Measurements from ENCODE around the gene MN1.

MN1 gene

DNA sequence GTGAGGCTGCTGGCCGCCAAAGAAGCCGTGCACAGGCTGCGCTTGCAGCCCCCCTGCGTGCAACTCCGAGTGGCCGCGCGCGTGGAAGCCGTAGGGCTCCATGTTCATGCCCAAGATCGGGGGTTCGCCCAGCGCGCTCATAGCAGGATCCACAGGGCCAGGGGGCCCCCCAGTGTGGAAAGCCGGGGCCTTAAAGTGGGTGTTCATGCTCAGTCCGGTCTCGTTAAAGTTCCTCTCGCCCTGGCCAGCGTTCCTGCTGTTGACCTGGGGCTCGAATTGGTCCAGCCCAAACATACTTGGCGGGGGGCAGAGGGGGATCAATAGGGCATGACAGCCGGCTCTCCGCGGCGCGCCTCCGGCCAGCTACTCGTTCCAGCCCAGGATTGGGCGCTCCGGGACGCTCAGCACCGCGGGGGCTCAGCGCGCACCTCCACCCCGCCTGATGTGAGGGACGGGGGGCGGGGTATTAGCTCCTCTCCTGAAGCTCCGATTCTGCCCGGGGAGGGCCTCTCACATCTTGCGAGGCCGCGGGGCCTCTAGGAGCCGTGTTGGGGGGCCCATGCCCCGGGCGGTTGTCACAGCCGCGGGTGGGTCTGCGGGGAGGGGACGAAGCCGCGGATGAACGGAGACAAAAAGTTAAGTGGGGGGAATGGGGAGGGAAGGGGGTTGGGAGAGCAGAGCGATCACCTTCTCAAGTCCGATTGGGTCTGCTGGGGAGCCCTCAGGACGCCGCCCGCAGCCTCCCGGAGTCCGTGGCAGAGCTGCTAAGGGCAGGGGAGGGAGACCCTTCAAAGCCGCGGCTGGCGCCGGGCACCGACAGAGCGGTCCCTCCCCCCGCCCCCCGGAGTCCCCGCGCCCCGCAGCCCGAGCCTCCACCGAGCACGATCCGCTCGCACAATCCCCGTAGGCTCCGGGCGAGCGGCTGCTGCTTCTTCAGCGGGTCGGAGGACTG, 1.0 kb downstream of the MN1 start:
- no peak for DNase-seq (ENCODE audit: low read depth in 2 of 2)

DNA sequence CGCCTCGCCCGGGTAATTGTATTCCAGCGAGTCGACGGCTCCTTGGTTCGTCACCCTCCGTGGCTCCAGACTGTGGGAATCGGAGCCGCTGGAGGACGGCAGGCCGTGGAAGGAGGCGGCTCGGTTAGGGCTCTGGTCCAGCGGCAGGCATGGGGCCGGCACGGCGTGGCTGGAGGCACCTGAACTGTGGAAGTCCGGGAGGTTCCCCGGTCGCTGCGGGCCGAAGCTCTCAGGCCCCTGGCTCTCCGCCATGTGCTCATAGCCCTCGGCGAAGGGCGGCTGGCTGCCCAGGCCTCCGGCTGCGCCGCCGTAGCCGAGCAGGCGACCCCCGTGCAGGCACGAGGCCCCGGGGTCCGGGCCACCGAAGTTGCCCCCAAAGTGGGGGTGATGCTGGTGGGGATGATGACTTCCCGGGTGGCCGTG, 1.7 kb downstream of the MN1 start:
- DNase-seq (ENCODE audit: low read depth in 2 of 2), result no peak

DNA sequence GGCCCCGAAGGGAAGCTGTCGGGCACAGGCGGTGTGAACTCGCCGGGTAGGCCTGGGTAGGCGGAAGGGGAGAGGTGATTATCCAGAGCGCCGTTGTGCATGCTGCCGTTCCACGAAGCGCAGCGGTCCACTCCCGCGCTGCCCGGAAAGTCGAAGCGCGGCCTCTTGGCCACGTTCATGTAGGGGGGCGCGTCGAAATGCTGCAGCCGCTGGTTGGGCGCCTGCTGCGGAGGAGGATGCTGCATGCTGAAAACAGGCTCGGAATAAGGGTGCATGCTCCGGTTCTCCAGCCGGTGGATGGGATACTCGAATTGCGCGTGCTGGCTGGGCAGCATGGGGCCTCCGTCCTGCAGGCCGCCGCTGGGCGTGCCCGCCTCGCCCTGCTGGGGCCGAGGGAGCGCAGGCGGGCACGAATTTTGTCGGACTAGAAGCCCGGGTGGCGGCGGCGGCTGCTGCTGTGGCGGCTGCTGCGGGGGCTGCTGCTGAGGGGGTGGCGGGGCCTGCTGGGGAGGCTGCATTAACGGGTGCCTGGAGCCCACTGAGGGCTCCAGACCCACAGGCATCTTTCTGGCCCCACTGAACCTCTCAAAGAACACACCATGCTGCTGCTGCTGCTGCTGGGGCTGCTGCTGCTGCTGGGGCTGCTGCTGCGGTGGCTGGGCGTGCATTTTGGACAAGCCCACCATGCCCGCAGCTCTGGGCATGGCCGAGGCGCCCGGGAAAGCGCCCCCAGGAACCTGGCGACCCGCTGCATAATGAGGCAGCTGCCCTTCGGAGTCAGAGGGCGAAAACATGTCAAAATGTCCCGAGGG, 2.3 kb downstream of the MN1 start:
- DNase-seq (ENCODE audit: low read depth in 2 of 2), result no peak

DNA sequence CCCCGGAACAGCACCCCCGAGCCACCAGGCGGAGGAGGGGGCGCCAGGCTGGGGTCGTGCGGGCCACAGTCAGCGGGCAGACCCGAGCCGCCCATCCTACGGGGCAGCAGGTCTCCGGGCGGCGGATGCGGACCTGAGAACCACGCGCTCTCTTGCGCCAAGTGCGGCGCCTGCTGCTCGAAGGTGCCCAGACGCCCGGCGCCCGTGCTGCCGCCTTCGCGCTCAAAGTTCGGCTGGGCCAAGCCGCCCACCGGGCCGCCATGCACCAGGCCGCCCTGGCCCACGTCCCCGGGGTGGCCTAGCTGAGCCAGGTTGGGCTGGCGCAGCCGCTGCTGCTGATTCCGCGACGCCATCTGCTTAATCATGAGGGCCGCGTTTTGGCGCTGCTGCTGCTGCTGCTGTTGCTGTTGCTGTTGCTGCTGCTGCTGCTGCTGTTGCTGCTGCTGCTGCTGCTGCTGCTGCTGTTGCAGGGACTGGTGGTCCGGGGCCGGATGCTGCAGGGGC, 3.0 kb downstream of the MN1 start:
- DNase-seq (ENCODE audit: low read depth in 2 of 2), result no peak

DNA sequence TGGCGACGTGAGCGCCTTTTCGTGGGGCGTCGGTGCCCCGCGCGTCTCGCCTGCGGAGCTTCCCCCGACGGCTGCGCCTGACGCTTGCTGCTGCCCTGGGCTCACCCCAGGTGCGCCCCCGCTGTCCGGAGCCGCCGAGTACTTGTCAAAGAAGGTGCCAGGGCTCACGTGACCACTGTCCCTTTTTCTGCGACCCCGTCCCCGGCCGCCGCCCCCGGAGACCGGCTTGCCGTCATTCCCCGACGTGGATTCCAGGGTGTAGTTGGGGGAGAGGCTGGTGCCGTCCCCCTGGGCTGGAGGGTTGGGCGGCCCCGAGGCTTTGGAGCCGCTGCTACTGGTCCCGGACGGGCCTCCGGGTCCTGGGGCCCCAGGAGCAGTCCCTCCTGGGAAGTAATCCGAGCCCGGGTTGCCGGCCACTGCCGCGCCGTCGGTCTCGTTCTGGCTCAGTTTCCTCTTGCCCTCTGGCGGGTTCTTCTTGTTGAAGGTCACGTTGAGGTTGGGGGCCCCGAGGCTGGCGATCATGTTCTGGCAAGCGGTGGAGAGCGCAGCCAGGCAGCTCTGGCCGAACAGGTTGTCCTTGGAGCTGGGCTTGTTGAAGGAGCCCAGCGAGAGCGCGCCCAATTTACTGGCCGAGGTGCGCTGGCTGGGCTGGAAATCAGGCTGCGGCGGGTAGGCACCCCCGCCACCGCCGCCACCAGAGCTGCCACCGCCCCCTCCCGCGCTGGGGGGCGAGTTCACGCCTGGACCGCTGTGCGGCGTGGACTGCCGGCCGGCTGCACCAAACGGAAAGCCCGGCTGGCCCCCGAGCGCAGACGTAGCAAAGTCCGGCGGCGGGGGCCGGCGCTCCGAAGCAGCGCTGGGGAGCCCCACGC, 3.8 kb downstream of the MN1 start:
- no peak for DNase-seq (ENCODE audit: low read depth in 2 of 2)

DNA sequence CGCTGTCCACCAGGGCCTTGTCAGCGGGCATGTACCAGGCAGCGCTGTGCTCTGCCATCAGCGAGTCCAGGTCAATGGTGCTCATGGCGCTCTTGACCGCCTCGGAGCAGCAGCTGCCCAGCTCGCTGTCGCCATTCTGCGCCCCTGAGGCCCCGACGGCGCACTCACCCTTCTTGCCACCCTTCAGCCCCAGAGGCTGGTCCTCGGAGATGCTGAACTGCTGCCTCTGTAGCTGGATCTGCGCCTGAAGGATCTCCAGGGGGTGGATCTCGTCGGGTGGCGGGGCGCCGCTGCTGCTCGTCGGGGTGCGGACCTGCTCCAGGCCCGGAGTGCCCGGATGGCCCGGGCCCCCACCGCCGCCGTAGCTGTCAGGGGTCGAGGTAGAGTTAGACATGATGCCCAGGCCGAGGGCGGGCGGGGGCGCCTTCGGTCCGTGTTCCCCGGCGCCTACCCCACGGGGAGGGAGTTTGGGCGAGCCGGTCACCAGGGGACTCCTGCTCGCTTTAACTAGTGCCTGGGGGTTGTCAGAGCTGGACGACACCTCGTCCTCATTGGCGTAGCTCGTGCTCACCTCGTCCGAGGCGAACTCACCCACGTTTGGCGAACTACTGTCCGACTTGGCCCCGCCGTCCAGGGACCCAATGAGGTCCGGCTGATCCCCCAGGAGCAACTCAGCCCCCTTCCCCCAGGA, 4.6 kb downstream of the MN1 start:
- DNase-seq (ENCODE audit: low read depth in 2 of 2), result no peak

DNA sequence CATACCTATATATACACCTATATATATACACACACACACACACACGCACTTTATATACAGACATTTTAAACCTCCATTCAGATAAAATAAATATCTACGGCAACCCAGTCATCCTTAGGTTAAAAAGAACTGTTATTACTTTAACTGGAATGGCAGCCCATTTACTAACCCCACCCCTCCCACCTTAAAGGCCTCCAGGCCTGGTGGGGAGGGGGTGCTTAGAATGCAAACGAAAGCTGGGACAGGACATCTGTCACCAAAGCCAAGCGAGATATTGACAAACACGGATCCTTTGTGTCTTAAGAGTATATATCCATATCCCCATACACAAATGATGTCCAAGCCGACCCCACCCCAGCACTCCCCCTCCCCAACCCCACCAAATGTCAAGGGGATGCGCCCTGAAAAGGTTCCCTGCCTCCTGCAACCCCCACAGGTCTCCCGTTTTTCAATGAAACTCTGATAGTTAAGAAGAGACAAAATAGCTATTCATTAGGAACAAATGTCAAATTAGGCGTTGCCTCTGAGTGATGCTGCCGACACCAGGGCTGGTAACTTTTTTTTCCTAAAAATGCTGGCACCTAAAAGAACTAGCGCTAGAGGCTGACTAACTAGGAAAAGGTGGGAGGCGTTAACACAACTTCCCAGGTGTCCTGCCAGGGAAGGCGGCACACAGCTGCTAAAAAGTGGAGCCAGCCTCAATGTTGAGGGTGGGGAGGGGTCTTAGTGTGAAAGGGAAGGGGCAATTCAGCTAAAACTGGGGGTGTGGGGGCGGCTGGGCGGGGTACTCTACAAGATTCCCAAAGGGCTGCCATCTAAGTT, 5.6 kb downstream of the MN1 start:
- no peak for DNase-seq (ENCODE audit: low read depth in 2 of 2)

DNA sequence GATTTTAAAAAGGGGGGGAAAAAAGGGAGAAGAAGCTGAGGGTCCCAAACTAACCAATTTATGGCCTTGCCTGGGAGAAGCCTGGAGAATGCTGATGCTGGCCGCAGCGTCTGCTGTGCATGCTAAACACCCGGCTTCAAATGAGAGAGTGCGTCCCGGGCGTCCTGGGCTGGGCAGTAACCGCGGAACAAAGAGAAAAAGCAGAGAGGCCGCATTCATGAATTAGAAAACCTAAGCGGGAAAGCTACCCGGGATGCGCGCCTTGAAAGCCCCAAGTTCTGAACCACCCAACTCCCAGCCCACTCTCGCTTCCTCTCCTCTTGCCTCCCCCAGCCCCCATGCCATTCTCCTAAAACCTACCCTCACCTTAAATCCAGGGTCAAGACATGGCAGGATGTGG, 6.5 kb downstream of the MN1 start:
- DNase-seq (ENCODE audit: low read depth in 2 of 2), result no peak

DNA sequence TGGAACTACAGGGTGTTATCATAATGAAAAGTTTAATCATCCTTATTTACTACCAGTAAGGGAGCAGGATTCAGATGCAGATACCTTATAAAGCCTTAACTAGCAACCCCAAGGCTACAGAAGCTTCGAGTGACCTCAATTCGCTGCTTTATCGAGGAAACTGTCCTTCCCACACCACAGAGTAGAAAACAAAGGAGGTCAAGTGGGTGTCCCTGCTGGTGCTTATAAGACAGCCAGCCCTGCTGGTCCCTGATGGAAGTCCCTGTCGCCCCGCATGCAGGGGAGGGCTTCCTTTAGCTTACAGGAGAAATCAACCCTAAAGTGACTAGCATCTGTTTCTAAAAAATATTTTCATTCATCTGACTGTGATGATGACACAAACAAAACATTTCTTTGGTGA, 7.3 kb downstream of the MN1 start:
- DNase-seq (ENCODE audit: low read depth in 2 of 2), result no peak

DNA sequence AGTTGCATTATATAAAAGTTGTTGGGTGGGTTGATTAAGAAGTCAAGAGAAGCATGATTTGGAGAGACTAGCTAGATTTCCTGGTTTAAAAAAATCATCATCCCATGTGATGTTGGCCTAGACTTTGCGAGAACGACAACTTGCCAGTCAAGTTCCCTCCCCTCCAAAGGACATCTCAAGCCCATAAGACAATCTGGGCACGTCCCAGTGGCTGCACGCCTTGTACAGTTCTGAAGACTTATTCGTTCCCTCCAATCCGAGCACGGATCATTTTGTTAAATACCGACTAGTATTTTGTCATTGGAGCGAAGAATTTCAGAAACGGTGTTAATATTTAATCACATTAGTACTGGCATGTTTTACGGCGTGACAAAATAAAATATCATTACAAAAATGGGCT, 8.0 kb downstream of the MN1 start:
- DNase-seq (ENCODE audit: low read depth in 2 of 2), result no peak

DNA sequence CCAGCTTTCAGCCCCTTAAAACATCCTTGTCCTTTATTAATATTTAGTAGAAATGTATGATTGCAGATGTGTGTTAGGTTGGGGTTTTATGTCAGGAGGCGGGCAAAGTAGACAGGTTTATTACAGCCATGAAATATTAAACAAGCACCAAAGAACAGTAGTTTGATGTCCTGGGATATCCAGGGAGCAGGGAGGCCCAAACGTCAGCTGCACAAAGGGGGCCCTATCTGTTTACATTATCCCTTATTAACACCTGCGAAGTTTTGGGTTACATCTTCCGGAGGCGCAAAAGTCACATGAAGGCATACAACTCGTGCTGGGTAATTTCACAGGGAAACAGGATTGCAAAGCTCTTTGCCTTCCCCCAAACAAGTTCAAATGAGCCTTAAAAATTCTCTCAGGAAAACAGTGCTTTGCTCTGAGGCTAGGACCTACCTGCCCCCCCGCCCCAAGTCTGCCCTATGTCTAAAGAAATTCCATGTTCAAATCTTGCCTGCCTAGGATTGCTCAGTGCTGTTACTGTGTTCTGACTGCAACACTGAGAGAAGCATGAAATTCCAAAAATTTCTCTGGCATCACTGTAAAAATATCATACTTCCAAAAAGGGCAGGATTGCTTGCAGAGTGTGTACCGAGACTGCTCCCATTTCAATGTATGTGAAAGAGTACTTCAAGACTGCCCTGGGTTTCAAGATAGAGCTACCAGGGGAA, 8.9 kb downstream of the MN1 start:
- no peak for DNase-seq (ENCODE audit: low read depth in 2 of 2)

DNA sequence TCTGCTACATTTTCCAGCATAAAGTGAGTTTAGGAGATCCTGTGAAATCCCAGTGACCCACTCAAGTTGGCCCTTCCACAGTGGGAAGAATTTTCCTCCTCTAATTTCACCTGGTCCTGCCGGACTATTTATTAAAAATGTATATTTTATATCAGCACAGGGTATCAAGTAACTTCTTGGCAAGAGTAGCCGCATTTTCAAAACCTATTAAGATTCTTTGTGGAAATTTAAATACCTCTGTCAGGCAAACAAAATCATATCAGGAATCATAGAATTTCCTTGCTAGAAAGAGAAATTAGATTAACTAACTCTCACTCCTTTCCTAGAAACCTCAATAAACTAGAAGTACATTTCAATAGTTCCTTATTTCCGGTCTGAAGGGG, 9.7 kb downstream of the MN1 start:
- no peak for DNase-seq (ENCODE audit: low read depth in 2 of 2)

DNA sequence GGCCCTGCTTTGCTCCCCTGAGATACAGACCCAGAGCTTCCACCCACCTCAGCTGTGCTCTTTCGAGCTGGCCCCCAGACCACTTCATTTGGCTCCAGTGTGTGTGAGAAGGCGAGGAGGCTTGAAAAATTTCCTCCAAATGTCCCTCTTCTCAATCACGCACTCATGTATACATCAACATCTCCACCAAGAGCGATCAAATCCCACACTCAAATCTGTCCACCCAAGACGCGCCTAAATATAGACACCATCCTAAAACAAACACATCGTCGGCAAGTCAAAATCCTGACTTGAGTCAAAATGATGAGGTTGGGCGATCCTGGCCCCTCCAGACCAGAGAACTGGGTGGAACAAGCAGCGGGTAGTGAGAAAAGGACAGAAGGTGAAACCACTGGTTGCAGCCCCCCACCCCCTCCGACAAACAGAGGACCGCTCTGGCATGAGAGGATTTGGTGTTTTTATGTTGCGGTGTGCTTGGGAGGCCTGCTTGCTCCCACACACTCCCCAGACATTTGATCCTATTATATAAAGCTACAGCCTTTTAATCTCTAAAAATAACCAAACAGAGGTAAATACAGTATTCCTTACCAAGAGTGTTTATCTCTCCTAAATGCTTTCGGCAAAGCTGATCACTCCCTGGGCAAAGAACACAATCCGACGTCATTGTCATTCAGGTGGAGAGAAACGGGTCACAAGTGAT, 10.2 kb downstream of the MN1 start:
- DNase-seq (ENCODE audit: low read depth in 2 of 2), result no peak

DNA sequence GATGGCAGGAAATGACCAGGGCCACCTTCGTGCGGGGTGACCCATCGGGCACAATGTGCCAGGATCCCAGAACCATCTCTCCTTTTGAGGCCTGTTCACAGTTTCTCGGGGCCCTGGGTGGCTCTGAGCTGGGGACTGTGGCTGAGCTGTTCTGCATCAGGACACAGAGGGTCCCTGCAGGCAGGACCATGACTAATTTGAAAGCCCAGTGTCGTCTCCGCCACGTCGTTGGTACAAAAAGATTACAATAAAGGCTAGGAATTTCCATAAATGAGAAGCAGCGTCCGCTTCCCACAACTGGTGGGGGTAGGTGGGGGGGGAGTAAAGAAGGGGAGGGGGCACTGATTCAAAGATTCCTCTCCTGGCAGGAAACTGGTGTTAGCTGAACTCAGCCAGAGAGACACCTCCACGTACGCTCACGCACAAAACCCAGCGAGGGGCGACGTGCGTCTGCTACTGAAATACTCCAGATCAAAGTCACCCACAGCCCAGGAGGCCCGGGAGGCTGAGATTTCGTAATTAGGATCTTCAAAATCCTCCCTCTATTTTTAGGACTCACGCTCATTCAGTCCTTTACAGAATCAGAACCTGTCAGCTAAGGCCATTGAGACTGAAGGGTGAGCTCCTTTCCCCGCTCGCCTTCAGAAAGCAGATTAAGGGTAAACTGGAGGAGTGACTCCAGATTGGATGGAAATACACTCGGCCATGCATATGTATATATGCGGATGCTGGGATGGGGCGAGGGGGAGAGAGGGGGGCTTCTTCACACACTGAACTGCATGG, 11.0 kb downstream of the MN1 start:
- no peak for DNase-seq (ENCODE audit: low read depth in 2 of 2)

DNA sequence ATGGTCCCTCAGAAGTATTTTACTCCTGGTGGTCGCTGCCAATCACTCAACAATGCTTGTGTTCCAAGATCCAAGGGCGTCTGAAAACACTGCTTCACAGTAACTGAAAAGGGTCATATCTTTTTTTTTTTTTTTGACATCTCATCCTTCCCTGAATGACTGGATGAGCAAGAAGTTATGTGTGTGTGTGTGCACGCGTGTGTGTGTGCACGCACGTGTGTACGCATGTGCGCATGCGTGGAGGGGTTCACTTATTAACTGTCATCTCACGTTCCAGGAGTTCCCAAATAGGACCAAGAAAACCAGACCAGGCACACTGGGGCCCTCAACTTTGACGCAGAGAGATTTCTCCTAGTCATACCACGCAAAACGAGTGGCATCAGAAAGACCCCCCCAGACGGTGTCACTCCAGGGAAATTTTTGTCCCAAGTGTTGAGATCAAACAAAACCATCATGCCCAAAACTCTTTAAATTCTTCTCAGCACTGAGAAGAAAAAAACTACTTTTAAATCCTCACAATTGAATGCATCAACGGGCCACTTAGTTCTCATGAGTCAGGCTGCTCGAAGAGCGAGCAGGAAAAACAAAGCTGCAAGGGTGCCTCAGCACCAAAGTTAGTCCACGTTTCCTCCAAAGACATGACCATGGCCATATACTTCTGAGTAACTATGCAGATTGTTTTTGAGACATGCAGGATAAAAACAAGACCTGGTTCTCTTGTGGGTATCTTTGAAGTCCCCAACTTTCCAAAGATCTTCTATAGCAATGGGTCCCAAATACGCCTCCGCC, 12.9 kb downstream of the MN1 start:
- DNase-seq (ENCODE audit: low read depth in 2 of 2), result no peak

DNA sequence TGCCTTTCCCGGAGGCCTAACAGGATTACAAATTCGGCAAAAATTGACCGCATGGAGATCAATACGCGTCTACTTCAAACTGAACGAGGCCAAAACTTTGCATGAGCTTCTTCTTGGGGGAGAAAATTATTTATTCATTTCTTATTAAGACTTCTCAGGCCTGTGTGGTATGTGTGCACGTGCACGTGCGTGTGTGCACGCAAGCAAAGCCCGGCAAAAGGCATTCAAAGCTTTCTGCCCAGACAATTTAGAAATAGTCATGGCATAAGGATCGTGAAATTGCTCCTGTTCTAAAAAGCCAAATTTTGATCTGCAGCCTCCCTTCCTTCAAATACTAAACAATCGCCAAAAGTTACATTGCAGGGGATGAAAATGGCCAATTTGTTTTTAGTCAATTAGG, 14.6 kb downstream of the MN1 start:
- no peak for DNase-seq (ENCODE audit: low read depth in 2 of 2)

DNA sequence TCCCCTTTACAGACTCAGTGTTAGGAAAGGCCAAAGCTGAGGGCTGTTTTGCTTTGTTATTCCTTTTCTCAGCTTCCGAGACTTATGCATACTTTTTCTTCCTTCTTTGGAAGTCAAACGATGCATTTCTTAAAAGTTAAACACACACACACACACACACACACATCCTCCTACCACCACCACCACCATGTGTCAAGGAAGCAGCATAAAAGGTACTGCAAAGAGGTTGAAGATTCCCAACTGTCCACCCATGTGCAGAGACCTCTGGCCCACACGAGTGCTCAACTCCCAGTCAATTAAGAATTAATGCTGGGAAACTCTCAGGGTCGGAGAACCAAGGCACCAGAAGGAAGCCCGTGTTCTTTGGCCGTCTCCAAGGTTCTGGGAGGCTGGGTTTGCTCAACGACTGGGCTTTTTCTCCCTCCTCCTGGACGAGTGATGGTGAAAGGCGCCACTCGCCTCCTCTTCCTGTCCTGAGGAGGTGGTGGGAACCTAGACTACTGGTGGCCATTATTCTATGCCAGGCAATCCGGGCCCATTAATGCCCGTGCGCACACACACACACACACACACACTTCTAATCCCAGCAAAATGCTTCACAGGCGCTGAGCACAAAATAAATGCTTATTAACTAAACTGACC, 15.1 kb downstream of the MN1 start:
- DNase-seq (ENCODE audit: low read depth in 2 of 2), result no peak

All from activated CD4-positive, alpha-beta T cell treated with anti-CD3 and anti-CD28 coated beads for 24 hours (primary cell).